8988T (cell line): ENCODE data around the gene TEKT3.

Experiments
- DNase-seq: peaks from one replicate; pipeline ENCODE4 v3.0.0; 2011

The TEKT3 gene

DNA sequence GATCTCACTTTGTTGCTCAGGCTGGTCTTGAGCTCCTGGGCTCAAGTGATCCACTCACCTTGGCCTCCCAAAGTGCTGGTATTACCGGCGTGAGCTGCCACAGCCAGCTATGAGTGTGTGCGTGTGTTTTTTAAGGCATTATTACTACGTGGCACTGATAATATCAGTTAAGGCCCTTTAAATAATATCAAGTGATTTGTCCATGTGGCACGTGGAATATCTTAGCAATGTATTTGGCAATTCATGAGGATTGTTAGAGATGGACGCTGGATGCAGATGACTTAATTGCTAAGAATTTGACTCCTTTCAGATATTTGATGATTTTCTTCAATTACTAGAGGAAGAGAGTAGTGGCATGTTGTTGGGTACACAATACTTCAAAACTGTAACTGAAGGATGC, 50.8 kb downstream of the TEKT3 start:
- no peak for DNase-seq

DNA sequence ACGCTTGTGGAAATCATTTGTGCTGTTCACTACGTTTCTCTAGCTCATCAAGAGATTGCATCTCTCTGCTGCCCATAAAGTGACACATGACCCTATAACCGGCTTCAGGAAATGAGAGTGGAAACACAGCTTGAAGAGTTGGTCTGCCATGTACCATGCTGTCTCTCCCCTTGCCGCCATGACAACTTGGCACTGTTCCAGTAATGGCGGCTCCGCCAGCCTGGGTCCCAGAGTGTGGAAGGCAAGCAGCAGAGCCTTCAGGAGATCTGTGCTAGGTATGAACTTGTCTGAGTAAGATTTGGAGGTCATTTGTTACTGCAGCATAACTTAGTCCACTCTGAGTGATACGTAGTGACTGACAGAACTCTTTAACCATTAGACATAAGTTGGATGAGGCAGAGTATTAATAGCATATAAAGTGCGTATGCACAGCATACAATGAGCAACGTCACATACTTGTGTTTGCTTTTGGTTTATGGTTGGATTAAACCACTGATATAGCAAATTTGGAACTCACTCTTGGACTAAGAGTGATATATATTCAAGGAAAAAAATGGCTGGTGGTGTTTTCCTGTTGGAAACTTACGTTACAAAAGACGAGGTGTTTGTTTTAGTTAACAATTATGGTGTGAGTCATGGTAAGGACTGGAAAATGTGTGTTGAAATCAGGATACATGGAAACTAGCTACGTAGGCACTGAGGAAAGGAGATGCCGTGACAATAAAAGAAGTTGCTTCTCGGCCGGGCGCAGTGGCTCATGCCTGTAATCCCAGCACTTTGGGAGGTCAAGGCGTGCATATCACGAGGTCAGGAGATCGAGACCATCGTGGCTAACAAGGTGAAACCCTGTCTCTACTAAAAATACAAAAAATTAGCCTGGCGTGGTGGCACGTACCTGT, 51.9 kb downstream of the TEKT3 start:
- no peak for DNase-seq

DNA sequence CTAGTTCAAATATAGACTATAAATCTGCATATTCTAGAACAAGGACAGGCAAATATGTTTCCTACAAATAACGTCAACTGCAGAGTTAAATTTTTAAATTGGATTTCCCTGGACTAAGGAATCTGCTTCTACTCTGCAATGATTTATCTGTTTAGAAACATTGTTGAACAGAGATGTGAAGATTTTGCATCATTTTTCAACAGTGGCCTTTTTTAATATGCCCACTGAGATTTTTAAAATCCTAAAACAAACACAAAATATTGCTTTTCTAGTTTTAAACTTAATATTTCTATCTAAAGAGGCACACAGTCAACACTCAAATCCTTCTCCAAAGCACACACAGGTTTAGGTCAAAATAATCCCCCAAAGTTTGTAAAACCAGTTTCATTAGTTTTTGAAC, 52.5 kb downstream of the TEKT3 start:
- DNase-seq, result no peak

DNA sequence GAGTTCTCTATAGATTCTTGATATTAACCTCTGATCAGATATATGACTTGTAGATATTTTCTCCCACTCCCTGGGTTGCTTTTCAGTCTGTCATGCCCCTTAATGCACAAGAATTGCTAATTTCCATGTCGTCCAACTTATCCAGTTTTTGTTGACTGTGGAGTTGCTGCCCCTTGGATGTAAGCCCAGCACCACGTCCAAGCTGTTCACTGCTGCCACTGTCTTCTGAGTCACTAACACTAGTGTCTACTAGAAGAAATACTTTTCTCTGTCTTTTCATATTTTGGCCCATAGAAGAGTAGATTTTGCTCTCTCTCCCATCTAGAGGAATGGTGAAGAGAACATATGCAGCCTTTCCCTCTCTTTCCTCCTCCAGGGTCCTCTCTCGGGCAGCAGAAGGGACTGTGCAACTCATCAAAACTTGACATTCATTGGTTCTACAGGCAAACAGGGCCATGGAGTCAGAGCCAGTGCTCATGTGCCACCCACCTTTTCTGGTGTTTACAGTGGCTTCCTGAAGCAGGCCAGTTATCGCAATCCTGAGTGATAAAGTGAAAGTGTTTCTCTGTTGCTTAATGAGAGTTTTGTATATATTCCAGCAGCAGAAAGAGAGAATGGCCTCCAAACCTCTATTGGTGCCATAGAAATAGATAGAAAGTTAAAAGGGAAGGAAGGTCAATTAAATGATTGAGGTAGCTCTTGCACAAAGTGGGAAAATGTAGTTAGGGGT, 53.7 kb downstream of the TEKT3 start:
- DNase-seq, result no peak

DNA sequence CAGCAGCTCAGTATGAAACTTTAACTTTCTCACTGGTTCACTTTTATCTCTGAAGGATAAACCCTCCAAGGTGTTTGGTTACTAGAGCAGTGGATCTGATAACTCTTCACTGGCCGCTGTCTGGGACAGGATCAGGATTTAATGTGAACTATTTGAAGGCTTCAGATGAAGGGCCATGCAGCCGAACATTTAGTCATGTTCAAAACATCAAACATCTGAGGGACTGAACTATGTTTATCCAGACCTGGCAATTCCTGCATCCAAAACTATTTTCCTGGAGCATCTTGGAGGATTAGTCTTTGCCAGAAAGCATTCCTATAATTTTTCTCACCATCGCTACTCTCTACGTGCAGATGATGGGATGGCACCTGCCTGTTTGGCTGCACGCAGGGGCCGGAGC, 55.9 kb downstream of the TEKT3 start:
- DNase-seq, result no peak

DNA sequence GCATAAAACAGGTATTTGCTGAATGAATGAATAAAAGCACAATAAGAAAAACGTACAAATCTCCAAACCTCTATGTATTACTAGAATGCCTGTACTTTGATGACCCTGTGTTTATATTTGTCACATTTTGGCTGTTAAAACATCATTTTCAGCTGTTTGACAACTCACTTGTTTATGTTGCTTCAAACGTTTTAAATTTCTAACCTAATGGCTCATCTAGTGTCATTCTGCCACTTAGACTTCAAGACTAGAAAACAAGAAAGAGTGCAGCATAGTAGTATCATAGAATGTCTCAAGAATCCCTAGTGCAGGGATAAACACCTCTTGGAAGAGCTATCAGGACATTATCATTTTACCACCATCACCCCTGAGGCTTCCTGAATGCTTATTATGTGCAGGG, 56.9 kb downstream of the TEKT3 start:
- no peak for DNase-seq

DNA sequence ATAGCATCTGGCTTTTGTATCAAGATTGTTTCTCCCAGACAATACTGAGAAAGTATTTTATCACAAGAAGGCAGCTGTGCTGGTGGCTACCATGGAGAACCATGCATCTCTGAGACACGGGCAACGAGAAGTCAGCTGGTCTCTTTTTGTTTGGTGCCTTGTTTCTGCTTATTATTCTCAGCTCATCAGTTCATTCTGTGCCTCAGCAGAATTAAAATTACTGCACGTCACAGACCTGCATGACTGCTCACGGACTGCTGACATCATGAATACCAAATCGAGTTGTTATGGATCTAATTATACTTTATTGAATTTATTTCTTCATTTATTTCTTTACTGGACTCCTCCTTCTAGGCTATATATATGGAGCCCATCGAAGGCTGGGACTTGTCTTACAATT, 57.3 kb downstream of the TEKT3 start:
- no peak for DNase-seq

DNA sequence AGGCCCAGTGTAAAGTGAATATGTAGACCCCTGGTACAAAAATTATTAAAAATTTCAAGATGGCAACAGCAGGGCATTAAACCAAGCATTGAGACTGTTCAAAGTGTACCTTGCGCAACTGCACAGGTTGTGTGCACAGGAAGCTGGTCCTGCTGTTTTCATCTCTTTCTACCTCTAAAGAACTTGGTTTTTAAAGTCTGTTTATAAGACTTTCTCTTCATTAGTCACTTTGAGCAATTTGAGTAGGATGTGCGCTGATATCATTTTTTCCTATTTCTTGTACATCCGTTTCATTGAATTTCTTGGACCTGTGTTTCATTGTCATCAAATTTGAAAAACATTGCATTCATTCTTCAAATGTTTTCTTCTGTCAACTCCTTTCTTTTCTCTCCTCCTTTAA, 59.5 kb downstream of the TEKT3 start:
- DNase-seq, result no peak

DNA sequence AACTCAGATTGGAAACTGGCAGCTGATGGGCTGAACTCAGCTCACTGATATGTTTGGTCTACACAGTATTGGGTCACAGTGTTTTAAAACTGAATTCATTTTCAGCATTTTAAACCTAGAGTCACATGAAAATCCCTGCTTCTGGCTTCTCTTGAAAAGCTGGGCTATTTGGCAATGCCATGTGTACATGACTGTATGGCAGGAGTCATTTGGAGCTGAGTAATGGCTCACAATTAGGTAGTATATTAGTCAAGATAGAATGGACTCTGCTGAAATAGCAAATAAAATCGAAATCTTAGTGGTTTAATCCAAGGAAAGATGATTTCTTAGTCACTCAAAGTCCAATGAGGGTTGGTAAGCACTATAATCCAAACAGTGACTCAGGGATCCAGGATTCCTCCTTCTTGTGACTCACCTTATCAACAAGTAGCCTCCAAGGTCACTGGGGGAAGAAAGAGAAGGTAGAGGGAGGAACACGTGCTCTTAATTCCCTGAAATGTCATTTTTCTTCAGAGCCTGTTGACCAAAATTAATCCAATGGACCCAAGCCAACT, 62.4 kb downstream of the TEKT3 start:
- DNase-seq, result no peak

DNA sequence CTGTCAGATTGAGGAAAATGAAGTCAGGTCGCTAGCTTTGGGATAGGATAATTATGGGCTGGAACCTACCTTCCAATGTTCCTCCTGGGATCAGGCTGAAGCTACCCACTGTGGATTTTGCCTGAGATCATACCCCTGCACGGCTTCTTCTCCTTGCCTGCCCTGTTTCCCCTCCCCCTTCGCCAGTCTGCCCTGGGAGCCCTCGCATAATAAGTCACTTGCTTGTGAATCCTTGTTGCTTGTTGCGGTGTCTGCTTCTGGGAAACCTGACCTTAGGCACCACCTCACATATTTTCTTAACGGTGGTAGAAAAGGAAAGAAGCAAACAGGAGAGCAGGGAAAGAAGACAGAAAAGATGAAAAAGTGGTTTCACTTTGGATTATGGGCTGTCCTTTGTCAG, 63.0 kb downstream of the TEKT3 start:
- DNase-seq, result no peak

DNA sequence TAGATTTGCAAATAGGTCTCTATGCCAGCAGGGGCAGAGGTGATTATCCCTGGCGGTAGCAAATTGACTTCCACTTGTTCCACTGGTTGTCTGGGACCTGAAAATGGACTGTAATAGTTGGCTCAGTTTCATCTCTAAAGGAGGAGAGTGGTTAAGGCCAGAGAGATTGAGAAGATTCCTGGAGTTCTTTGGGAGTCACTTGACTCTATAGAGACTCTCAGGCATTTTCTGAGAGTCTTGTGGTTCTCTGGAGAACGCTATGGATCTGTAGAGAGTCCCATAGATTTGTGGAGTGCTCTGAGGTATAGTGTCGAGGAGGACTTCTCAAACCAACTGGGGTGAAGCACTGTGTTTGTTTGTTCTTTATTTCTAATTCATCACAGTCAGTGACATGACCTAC, 67.4 kb downstream of the TEKT3 start:
- DNase-seq, result no peak

DNA sequence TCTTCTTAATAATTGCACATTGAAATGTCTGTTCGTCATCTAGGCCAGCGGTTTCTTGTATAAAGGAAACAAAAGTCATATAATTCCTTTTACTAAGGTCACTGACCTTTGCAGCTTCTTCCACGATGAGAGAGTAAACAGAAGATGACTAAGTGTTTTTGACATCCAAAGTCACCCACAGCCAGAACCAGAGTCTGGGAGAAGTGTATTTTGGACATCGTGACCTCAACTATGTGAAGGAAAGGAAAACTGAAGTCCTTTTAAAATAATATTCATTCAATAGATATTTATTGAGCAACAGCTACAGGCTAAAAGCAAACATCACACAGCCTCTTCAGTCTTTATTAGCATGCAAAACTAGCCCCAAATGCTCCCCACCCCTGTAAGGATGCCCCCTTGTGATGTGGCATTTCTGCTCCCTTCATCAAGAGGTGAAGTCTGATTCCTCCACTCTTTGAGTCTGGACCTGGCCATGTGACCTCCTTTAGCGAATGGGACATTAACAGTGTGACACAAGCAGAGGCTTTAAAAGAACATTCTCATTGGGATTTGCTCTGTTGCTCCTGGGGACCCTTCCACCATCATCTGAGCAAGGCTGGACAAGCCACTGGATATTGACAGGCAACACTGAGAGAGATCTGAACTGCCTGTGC, 68.1 kb downstream of the TEKT3 start:
- no peak for DNase-seq

DNA sequence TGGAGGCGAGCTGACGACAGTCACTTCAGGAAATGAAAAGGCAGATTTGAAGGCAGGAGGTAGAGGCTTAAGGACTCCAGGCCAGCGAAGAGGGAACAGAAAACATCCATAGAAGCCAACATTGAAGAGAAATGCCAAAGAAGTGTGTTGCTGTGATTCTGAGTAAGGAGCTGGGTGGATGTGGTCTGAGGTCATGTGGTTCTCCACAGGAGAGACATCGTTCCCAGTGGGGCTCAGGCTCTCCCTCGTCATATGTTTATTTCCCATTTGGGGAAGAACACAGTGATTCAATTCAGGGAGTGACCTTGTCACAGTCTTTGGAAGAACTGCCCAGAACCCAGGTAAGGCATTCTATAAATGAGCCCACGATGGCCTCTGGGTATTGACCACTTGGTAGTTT, 69.7 kb downstream of the TEKT3 start:
- no peak for DNase-seq

DNA sequence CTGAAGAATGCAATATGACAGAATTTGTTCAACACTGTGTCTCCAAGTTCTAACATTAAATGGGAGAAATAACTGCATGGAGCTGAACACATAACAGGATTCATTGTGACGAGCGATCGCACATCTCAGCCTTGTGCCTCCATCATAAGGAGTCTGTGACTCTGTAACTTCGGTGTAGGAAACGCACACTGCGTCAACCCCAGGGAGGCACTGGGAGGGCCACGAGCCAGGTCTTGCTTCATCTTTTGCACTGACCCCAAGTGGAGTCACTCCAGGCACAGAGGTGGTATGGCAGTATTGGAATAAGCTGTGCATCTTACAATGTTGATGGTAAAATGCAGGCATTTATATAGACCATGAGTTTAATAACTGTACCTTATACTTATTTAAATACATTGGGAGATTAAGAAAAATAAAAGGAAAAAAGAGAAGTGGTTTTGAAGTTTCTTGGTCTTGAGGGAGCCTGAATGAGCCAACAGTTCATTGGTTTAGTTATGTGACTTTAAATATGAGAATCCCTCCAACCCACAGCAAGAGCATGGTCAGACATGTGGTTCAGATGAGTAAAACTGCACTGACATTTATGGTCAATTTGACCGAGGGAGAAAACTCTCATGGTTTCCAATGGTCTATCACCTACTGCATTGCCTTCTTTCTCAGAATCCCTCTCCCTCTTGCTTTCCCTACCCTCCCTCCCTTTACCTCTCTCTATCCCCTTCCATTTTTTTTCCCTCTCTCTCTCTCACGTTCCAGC, 70.6 kb downstream of the TEKT3 start:
- no peak for DNase-seq

DNA sequence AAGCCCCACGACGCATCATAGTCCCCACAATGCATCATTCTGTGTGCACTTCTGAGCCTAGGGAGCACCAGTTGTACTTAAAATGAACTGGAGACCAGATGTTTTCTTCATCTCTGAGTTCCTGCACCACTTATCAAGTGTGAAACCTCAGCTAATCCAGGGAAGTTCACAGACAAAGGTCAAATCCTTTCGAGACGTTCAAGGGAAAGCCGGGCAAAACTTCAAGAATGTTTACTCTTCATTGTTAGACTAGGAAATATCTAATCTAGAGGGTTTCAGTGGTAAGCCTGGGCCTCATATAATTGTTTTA, 71.7 kb downstream of the TEKT3 start:
- DNase-seq, result no peak

DNA sequence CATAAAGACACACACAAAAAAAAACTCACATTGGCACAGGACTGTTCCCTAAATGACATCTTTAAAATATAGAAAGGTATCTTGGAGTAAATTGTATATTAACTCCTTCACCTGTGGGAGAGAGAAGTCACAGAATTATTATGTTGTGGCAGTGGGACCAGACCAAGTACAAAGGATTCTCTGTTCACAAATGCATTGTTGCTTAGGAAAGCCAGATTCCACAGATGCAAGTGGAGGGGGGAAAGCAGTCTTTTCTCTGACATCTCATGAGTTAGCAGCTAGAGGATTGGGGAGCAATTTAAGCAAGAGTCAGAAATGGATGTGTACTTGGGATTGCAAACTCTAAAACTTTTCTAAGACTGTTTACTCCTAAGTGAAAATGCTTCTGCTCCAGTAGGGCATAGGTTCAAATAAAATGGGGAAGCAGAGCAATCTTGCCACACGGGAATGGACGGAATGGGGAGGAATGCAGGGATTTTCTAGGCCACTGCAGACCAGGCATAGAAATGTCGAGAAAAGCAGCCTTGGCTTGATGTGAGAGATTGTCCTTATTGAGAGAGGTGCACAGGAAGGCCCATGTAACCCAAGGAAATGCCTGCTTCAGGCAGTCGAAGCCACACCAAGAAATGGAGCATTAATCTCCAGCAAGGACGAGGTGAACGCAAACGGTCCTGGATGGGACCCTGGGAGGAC, 72.2 kb downstream of the TEKT3 start:
- DNase-seq, result no peak

DNA sequence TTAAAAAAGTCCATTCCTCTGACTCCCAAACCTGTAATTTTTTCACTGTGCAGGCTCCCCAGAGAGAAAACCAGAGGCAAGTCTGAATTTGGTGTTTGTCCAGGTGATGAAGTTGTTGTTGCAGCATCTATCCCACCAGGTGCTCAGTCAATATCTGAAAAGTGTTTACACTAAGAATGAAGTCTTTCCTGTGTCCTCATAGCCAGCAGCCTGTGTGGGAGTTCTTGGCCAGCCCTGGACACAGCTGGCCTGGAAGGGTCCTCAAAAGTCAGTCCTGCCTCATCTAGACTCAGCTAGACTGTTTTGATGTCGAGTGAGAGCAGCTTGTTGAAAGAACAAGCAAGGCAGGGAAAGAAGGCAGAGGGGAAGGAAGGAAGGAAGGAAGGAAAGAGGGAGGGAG, 72.9 kb downstream of the TEKT3 start:
- DNase-seq, result no peak

DNA sequence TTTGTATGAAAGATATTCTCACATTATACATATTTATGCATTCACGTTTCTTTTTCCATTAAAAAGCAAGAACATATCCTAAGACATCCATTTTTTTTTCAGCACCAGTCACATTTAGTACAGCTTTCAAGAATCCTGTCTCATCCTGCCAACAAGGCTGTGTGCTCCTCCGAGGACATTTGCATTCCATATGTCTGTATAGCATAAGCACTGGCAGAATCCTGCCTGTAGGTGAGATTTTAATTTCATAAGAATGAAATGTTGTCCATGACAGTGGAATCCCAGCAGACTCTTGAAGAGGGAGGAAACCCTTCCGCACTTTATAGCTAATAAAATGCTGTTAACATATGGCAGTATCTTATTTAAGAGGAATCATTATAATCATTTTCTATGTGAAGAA, 73.4 kb downstream of the TEKT3 start:
- DNase-seq, result no peak

DNA sequence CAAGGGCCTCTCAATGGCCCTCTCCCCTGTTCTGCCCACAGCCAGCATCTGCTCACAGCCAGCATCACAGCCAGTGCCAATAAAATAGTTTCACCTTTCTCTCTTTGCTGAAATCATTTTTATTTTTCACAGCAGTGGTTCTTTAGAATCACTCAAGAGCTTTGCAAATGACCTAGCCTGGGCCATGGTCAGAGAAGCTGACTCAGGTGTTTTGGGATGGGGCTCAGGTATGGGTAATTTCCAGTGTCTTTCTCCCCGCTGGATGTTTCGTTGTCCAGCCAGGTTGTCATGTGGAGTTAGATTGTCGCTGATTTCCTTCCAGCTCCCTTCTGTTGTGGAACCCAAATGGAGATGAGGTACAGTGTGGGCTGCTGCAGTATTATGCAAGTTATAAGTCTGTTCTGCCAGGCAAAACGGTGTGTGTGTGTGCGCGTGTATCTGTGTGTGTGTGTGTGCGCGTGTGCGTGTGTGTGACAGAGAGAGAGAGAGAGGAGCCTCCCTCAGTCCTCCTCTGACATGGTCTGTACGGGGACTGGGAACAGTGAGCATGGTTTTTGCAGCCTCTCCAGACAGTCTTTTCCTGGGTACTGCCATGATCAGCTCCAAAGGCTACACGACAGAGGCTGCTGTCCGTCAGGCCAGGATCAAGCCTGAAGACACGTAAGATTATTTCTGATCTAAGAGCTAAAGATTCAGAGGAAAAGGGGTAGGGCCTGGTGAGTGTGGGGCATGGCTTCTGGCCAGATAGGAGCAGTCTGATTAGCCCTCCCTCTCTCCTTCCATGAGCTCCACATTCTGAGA, 74.9 kb downstream of the TEKT3 start:
- no peak for DNase-seq

DNA sequence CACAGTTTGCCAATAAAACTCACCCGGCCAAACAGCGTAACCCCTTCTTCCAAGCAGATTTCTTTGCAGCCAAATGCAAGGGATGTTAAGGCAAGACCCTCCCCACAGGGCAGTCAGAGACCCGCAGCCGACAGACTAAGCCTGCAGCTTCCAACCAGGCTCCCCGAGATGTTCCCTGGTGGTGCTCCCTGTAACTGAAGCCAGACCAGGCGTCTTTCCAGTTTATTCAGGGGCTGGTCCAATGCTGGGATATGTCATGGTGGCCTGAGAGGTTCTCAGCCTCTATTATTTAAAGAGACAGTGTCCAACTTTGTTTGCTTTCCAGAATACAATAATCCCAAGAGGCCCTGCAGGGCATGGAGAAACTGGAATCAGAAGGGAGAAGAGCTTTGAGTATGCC, 76.3 kb downstream of the TEKT3 start, which contains the start of gene PMP22:
Gene PMP22, minus strand, starts transcription at position 196 of the 400 bp plus-strand sequence. CDS start 4,599 bp downstream, outside the sequence.
- no peak for DNase-seq

DNA sequence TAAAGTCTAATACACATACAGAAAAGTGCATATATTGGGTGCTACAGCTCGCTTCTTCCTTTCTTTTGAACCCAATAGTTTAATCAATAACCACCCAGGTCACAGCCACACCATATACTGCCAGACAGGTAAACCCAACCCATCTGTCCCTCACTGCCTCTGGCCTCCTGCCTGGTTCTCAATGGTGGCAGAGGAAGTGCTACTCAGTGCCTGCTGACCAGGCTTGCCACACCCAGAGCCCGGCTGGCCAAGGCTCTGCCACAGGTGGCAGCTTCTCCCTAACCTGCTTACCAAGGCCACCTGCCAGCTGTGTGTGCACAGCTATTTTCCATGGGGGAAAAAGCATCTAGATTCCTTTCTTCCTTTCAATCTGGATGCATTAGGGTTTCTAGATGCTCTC, 76.9 kb downstream of the TEKT3 start:
- no peak for DNase-seq
